Common myeloid progenitor, CD34-positive (primary cell): ENCODE results near the gene GNG12.

Experiments used
- CTCF ChIA-PET: fragments of 350-600 bp; sonication (Branson Sonifier 250); formaldehyde crosslinking; loops from one replicate; lab custom pipeline; 2021; ENCODE audit warnings: antibody characterized with exemption; lab: Charles Lee
- POLR2A ChIA-PET: fragments of 350-600 bp; sonication (Branson Sonifier 250); formaldehyde crosslinking; loops from one replicate; lab custom pipeline; 2021; ENCODE audit warnings: antibody characterized with exemption; lab: Charles Lee
- DNase-seq, 3 donors: peaks; one replicate each; pipeline versions ENCODE4 v3.0.0 to v3.0.0-alpha.2; 2013
- H3K27ac ChIP-seq, 2 experiments: 1 replicate in 1 of 2; 2 replicates in 1 of 2; pipeline ENCODE4 v1.7.0; 2013; ENCODE audit warnings: inconsistent platforms in 2 of 2, low read length in 2 of 2, mild to moderate bottlenecking in 2 of 2, low read depth in 1 of 2, moderate library complexity in 1 of 2; ENCODE audit not compliant: severe bottlenecking in 2 of 2, insufficient read depth in 1 of 2, poor library complexity in 1 of 2
- H3K27me3 ChIP-seq, 5 experiments: replicated peaks in 2 of 5; 1 replicate in 3 of 5; 2 replicates in 2 of 5; pipeline versions ENCODE4 v1.6.1 to v1.7.0; 2013; ENCODE audit warnings: low read length in 4 of 5, mild to moderate bottlenecking in 2 of 5, moderate library complexity in 2 of 5, inconsistent platforms in 1 of 5; ENCODE audit not compliant: insufficient read depth in 5 of 5, control insufficient read depth in 4 of 5
- H3K36me3 ChIP-seq, 4 experiments: 1 replicate in 2 of 4; 2 replicates in 2 of 4; pipeline versions ENCODE4 v1.6.1 to v1.7.0; 2013; ENCODE audit warnings: low read length in 3 of 4, control low read depth in 1 of 4, mild to moderate bottlenecking in 1 of 4; ENCODE audit not compliant: control insufficient read depth in 4 of 4, insufficient read depth in 4 of 4
- H3K4me1 ChIP-seq, 4 experiments: 1 replicate in 3 of 4; 2 replicates in 1 of 4; pipeline versions ENCODE4 v1.6.1 to v1.7.1; 2013; ENCODE audit warnings: low read length in 3 of 4, mild to moderate bottlenecking in 3 of 4, control low read depth in 1 of 4, inconsistent platforms in 1 of 4, moderate library complexity in 1 of 4; ENCODE audit not compliant: control insufficient read depth in 4 of 4, insufficient read depth in 4 of 4; ENCODE audit errors: control extremely low read depth in 1 of 4
- H3K4me3 ChIP-seq, 7 experiments: 1 replicate in 4 of 7; 2 replicates in 3 of 7; pipeline versions ENCODE4 v1.5.1 to v1.7.0; 2013; ENCODE audit warnings: mild to moderate bottlenecking in 7 of 7, low read length in 6 of 7, moderate library complexity in 6 of 7, inconsistent platforms in 2 of 7, low read depth in 2 of 7, control low read depth in 1 of 7; ENCODE audit not compliant: insufficient read depth in 4 of 7, control insufficient read depth in 1 of 7; ENCODE audit errors: extremely low read depth in 1 of 7
- H3K9me3 ChIP-seq, 5 experiments: 1 replicate in 4 of 5; 2 replicates in 1 of 5; pipeline versions ENCODE4 v1.6.1 to v1.7.1; 2013; ENCODE audit warnings: low read length in 4 of 5, mild to moderate bottlenecking in 2 of 5, inconsistent platforms in 1 of 5, low read depth in 1 of 5, moderate library complexity in 1 of 5; ENCODE audit not compliant: control insufficient read depth in 4 of 5, insufficient read depth in 2 of 5; ENCODE audit errors: control extremely low read depth in 1 of 5
- WGBS: methylation state at CpG from one replicate; pipeline ENCODE4 v1.1.5; 2013; ENCODE audit not compliant: insufficient coverage; 5-methylcytosine and 5-hydroxymethylcytosine counted together

The GNG12 gene

GRCh38 chr1:67843746-67844145 is 10.5 kb upstream of the GNG12 start:
- H3K4me1 ChIP-seq, result no peaks in the 10 kb centered on the region
- ChIA-PET POLR2A (no interaction called here), CTCF (interaction anchor here (1.2 kb wide), 1 partner anchor 77 kb away, joined by 3 read pairs; no protein-coding TSS in a partner anchor)
- peaks cover 8 to 27% (median 20%) of the 10 kb centered on the region in 5 experiments for H3K27me3 ChIP-seq
- DNase-seq, result no peak
- no peaks in the 10 kb centered on the region for H3K36me3 ChIP-seq
- no peaks in the 10 kb centered on the region for H3K9me3 ChIP-seq
- H3K27ac ChIP-seq, result no peak overlapping the region
- no peak overlapping the region for H3K4me3 ChIP-seq

GRCh38 chr1:67843331-67843730 is 10.1 kb upstream of the GNG12 start:
- no peaks in the 10 kb centered on the region for H3K4me1 ChIP-seq
- ChIA-PET POLR2A (no interaction called here), CTCF (interaction anchor here (1.2 kb wide), 1 partner anchor 77 kb away, joined by 3 read pairs; no protein-coding TSS in a partner anchor)
- no peaks in the 10 kb centered on the region for H3K36me3 ChIP-seq
- peaks cover 8 to 31% (median 20%) of the 10 kb centered on the region in 5 experiments for H3K27me3 ChIP-seq
- no peak for DNase-seq
- H3K4me3 ChIP-seq, result no peak overlapping the region
- no peaks in the 10 kb centered on the region for H3K9me3 ChIP-seq
- 100% methylated on average over 1 of the region's 1 CpG for WGBS
- no peak overlapping the region for H3K27ac ChIP-seq

- Histone ChIP-seq H3K27ac (no peak overlapping the region), H3K9me3 (no peaks in the 10 kb centered on the region), H3K27me3 (peaks cover 10 to 59% (median 37%) of the 10 kb centered on the region in 5 experiments), H3K36me3 (no peaks in the 10 kb centered on the region), H3K4me3 (no peak overlapping the region), H3K4me1 (no peaks in the 10 kb centered on the region)
- DNase-seq, result no peak
- WGBS, result 100% methylated on average over 1 of the region's 2 CpGs
- ChIA-PET CTCF (interaction anchor here (1.6 kb wide), 1 partner anchor 11 kb away, joined by 4 read pairs; no protein-coding TSS in a partner anchor), POLR2A (no interaction called here)
Measured at GRCh38 chr1:67840449-67840848, 7.2 kb upstream of the GNG12 start.

GRCh38 chr1:67839826-67840225 is 6.6 kb upstream of the GNG12 start:
- Histone ChIP-seq H3K4me3 (no peak overlapping the region), H3K4me1 (peaks cover 0 to 3% (median under 1%) of the 10 kb centered on the region in 4 experiments), H3K36me3 (no peaks in the 10 kb centered on the region), H3K27me3 (peaks cover 13 to 65% (median 37%) of the 10 kb centered on the region in 5 experiments), H3K27ac (no peak overlapping the region), H3K9me3 (no peaks in the 10 kb centered on the region)
- CTCF ChIA-PET, result interaction anchor here (1.6 kb wide), 1 partner anchor 11 kb away, joined by 4 read pairs; no protein-coding TSS in a partner anchor
- no peak for DNase-seq
- no CpG with 5 or more reads among the region's 2 CpGs for WGBS
- POLR2A ChIA-PET, result no interaction called here

- H3K9me3 ChIP-seq, result no peaks in the 10 kb centered on the region
- WGBS, result 50% methylated on average over 2 of the region's 5 CpGs
- ChIA-PET CTCF (interaction anchor here (1.2 kb wide), 2 partner anchors 9 to 13 kb away, joined by 5 to 6 read pairs; no protein-coding TSS in a partner anchor), POLR2A (no interaction called here)
- H3K27me3 ChIP-seq, result peaks cover 20 to 80% (median 46%) of the 10 kb centered on the region in 5 experiments
- H3K27ac ChIP-seq, result no peak overlapping the region
- no peak overlapping the region for H3K4me3 ChIP-seq
- DNase-seq, result no peak
- peaks cover 3 to 12% (median 10%) of the 10 kb centered on the region in 4 experiments for H3K4me1 ChIP-seq
- no peaks in the 10 kb centered on the region for H3K36me3 ChIP-seq
Measured at GRCh38 chr1:67838180-67838910, 5.1 kb upstream of the GNG12 start.

- WGBS, result 92% methylated on average over 2 of the region's 2 CpGs
- no peak for DNase-seq
- Histone ChIP-seq H3K4me1 (peaks cover 3 to 28% (median 26%) of the 10 kb centered on the region in 4 experiments), H3K9me3 (no peaks in the 10 kb centered on the region), H3K36me3 (no peaks in the 10 kb centered on the region), H3K4me3 (no peak overlapping the region), H3K27ac (no peak overlapping the region), H3K27me3 (peaks cover 17 to 90% (median 46%) of the 10 kb centered on the region in 5 experiments)
- POLR2A ChIA-PET, result no interaction called here
- CTCF ChIA-PET, result interaction anchor here (0.9 to 1.3 kb wide), 3 partner anchors 13 to 68 kb away, joined by 3 to 4 read pairs (median 3); no protein-coding TSS in a partner anchor
Measured at GRCh38 chr1:67836769-67837168, 3.5 kb upstream of the GNG12 start.
